ENCODE results near the gene PFKM. TPM values are rescaled to one million over a fixed set of nuclear protein-coding genes. Genes with fewer than 3 reads are reported as not detected.

The PFKM gene
- total and polyA plus RNA-seq, 2 of the 4 experiments (the other 2 are of a cell fraction), result 56.7 to 82.6 TPM

DNA sequence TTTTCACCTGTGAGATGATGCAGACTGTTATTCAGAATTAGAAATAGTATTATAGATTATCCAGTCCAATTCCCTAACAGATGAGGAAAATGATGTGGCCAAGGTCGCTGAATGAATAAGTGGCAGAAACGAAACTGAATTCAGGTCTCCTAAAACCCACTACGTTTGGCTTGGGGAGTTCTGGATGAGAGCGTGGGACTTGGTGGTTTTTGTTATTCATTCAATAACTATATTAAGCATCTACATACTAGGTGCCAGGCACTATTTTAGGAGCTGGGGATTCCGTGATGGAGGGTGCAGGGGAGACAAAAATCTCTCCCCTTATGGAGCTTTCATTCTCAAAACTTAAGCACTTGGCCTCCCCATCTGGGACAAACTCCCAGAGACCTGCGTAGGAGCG lies 63.5 kb downstream of the PFKM start:
- peaks cover 60% of the 10 kb centered on the region for H3K27me3 ChIP-seq (ENCODE audit: control insufficient read depth, insufficient read depth, low read length)
- intact Hi-C loops (cut with micrococcal nuclease) (no loop called here), in situ Hi-C loops (cut with MboI; ENCODE audit: low sequenced_read_pairs) (no loop called here)

More for the DNA sequence above, 63.5 kb downstream of the PFKM start:
- dilution Hi-C loops (cut with HindIII; ENCODE audit: low sequenced_read_pairs, unreplicated experiment), result no loop called here
- Histone ChIP-seq H2BK5ac (ENCODE audit: low read depth, low read length, poor library complexity, severe bottlenecking) (no peak overlapping the region), H3K4ac (ENCODE audit: low read depth, low read length) (no peak overlapping the region), H4K91ac (ENCODE audit: insufficient read depth, low read depth, low read length) (no peak overlapping the region), H3K9me1 (ENCODE audit: insufficient read depth, low read length) (no peaks in the 10 kb centered on the region; the same call in 1 of the 2 replicates), H2AK5ac (ENCODE audit: low read depth, low read length) (no peak overlapping the region), H3K4me1 (ENCODE audit: control insufficient read depth, insufficient read depth, low read length) (peaks cover 3% of the 10 kb centered on the region; the same call in 1 of the 2 replicates), H3K9me3 (ENCODE audit: control insufficient read depth, insufficient read depth, low read length) (no peaks in the 10 kb centered on the region), H3K36me3 (ENCODE audit: control insufficient read depth, insufficient read depth, low read length) (no peaks in the 10 kb centered on the region), H3K4me2 (ENCODE audit: low read depth, low read length) (peak overlapping the region; percentile 89), H3K56ac (ENCODE audit: extremely low read depth, insufficient read depth, low read length) (no peak overlapping the region), H4K5ac (ENCODE audit: low read depth, low read length) (no peak overlapping the region), H3K4me3 (ENCODE audit: insufficient read depth, low read depth, low read length) (peak overlapping the region; percentile 51), H3K9ac (ENCODE audit: low read depth, low read length) (peak overlapping the region; percentile 41), H3K18ac (ENCODE audit: low read depth, low read length) (no peak overlapping the region), H2AK9ac (replicated peaks; ENCODE audit: low read depth, low read length, poor library complexity) (no peak overlapping the region), H4K20me1 (ENCODE audit: insufficient read depth, low read length) (no peaks in the 10 kb centered on the region), H3K79me1 (ENCODE audit: low read depth in 1 of 2, low read length in 2 of 2) (no peaks in the 10 kb centered on the region), H2BK120ac (ENCODE audit: low read depth, low read length) (no peak overlapping the region), H3K27ac (ENCODE audit: insufficient read depth, low read length) (no peak overlapping the region; the same call in 1 of the 2 replicates), H2BK15ac (ENCODE audit: low read depth, low read length) (no peak overlapping the region), H2BK20ac (ENCODE audit: low read depth, low read length) (no peak overlapping the region), H4K8ac (ENCODE audit: low read depth in 2 of 2, low read length in 2 of 2) (peak overlapping the region in 1 of 2 experiments; percentile 64; a peak in 2 of 4 replicates), H3K14ac (replicated peaks; ENCODE audit: low read depth, low read length) (no peak overlapping the region; the same call in 1 of the 2 replicates), H3K23ac (ENCODE audit: low read depth, low read length) (no peak overlapping the region; the same call in 1 of the 2 replicates), H2AFZ (replicated peaks; ENCODE audit: low read length, poor library complexity) (peak overlapping the region; percentile 89)
- CTCF ChIA-PET, result interaction anchor here (0.9 to 1.3 kb wide), 5 partner anchors 9 to 90 kb away, joined by 4 to 7 read pairs (median 4); partner anchors contain the start of gene ASB8
- DNase-seq (no peak), ATAC-seq (ENCODE audit: low read depth) (no peak)
- no TSS peak for BruUV-seq (replicated peaks)
- TF ChIP-seq, protein P1, sequence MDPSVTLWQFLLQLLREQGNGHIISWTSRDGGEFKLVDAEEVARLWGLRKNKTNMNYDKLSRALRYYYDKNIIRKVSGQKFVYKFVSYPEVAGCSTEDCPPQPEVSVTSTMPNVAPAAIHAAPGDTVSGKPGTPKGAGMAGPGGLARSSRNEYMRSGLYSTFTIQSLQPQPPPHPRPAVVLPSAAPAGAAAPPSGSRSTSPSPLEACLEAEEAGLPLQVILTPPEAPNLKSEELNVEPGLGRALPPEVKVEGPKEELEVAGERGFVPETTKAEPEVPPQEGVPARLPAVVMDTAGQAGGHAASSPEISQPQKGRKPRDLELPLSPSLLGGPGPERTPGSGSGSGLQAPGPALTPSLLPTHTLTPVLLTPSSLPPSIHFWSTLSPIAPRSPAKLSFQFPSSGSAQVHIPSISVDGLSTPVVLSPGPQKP (IDR thresholded peaks at IDR 0.05; ENCODE audit: borderline replicate concordance, low read depth, low read length), result no peak
- TF ChIP-seq, protein P2, sequence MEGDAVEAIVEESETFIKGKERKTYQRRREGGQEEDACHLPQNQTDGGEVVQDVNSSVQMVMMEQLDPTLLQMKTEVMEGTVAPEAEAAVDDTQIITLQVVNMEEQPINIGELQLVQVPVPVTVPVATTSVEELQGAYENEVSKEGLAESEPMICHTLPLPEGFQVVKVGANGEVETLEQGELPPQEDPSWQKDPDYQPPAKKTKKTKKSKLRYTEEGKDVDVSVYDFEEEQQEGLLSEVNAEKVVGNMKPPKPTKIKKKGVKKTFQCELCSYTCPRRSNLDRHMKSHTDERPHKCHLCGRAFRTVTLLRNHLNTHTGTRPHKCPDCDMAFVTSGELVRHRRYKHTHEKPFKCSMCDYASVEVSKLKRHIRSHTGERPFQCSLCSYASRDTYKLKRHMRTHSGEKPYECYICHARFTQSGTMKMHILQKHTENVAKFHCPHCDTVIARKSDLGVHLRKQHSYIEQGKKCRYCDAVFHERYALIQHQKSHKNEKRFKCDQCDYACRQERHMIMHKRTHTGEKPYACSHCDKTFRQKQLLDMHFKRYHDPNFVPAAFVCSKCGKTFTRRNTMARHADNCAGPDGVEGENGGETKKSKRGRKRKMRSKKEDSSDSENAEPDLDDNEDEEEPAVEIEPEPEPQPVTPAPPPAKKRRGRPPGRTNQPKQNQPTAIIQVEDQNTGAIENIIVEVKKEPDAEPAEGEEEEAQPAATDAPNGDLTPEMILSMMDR (conservative IDR thresholded peaks at IDR 0.05; ENCODE audit: low read depth, low read length), result no peak
- TF ChIP-seq POLR2A (IDR thresholded peaks at IDR 0.05; ENCODE audit: low read depth, low read length) (no peak), MAZ (IDR thresholded peaks at IDR 0.05; ENCODE audit: borderline replicate concordance, low read depth, low read length) (no peak), NFE2L2 (IDR thresholded peaks at IDR 0.05; ENCODE audit: low read depth, low read length) (no peak), SMC3 (IDR thresholded peaks at IDR 0.05; ENCODE audit: low read depth, low read length) (no peak), RCOR1 (IDR thresholded peaks at IDR 0.05; ENCODE audit: insufficient replicate concordance, low read length) (no peak), RAD21 (IDR thresholded peaks at IDR 0.05; ENCODE audit: low read length) (no peak), MXI1 (IDR thresholded peaks at IDR 0.05; ENCODE audit: borderline replicate concordance, low read depth, low read length) (no peak), BHLHE40 (IDR thresholded peaks at IDR 0.05; ENCODE audit: low read depth, low read length) (no peak), CEBPB (IDR thresholded peaks at IDR 0.05; ENCODE audit: low read depth, low read length) (no peak), CHD1 (IDR thresholded peaks at IDR 0.05; ENCODE audit: low read depth, low read length) (no peak), MAFK (IDR thresholded peaks at IDR 0.05; ENCODE audit: low read depth, low read length) (no peak), RFX5 (IDR thresholded peaks at IDR 0.05; ENCODE audit: low read depth, low read length) (no peak)
- POLR2A ChIA-PET (ENCODE audit: unreplicated experiment), result no interaction called here
- WGBS, 2 experiments (ENCODE audit: extremely low coverage in 2 of 2, insufficient read length in 1 of 2), result no CpG with 5 or more reads among the region's 7 CpGs
